SK-N-SH treated with all-trans-retinoic acid at 6 μM for 48 hours (cell line): ENCODE measurements around the gene MARCHF6.

Source experiments
- ATAC-seq: fragments of 200-7000 bp; cut with Tn5 transposase; 3 replicates; pipeline ENCODE4 v1.9.1; 2020; ENCODE audit warnings: mild to moderate bottlenecking, moderate library complexity
- ARNTL ChIP-seq: fragments of 450-650 bp; formaldehyde crosslinking; IDR thresholded peaks from 2 replicates; pipeline ENCODE4 v1.5.0; 2020; ENCODE audit warnings: low read depth, mild to moderate bottlenecking, moderate library complexity, borderline replicate concordance
- BACH2 ChIP-seq: fragments of 250-450 bp; sonication (Bioruptor Pico); IDR thresholded peaks from 2 replicates; pipeline ENCODE4 v1.9.0; 2021; ENCODE audit warnings: mild to moderate bottlenecking, borderline replicate concordance
- CSDC2 ChIP-seq: fragments of 250-450 bp; sonication (Bioruptor Pico); IDR thresholded peaks from 2 replicates; pipeline ENCODE4 v1.5.0; 2020; ENCODE audit warnings: mild to moderate bottlenecking, moderate library complexity
- ESRRG ChIP-seq: fragments of 250-450 bp; sonication (Bioruptor Pico); IDR thresholded peaks from 2 replicates; pipeline ENCODE4 v1.6.1; 2021; ENCODE audit warnings: mild to moderate bottlenecking
- GLIS3 ChIP-seq: fragments of 250-450 bp; sonication (Bioruptor Pico); IDR thresholded peaks from 2 replicates; pipeline ENCODE4 v1.5.0; 2020; ENCODE audit warnings: mild to moderate bottlenecking, moderate library complexity
- ISL1 ChIP-seq: fragments of 250-450 bp; sonication (Bioruptor Pico); IDR thresholded peaks from 2 replicates; pipeline ENCODE4 v2.1.2; 2022; ENCODE audit warnings: mild to moderate bottlenecking, moderate library complexity
- OSR1 ChIP-seq: fragments of 250-450 bp; sonication (Bioruptor Pico); IDR thresholded peaks from 2 replicates; pipeline ENCODE4 v1.8.0; 2022; ENCODE audit warnings: moderate library complexity, mild to moderate bottlenecking, inconsistent platforms
- PPARA ChIP-seq: fragments of 250-450 bp; sonication (Bioruptor Pico); IDR thresholded peaks from 2 replicates; pipeline ENCODE4 v1.5.0; 2020; ENCODE audit warnings: mild to moderate bottlenecking, borderline replicate concordance
- RARB ChIP-seq: fragments of 250-450 bp; sonication (Bioruptor Pico); IDR thresholded peaks from 2 replicates; pipeline ENCODE4 v1.8.0; 2021; ENCODE audit warnings: mild to moderate bottlenecking, moderate library complexity
- TCF4 ChIP-seq: fragments of 250-450 bp; sonication (Bioruptor Pico); IDR thresholded peaks from 2 replicates; pipeline ENCODE4 v1.8.0; 2021; ENCODE audit warnings: mild to moderate bottlenecking, moderate library complexity, borderline replicate concordance
- TOX ChIP-seq: fragments of 250-450 bp; sonication (Bioruptor Pico); IDR thresholded peaks from 2 replicates; pipeline ENCODE4 v1.8.0; 2021; ENCODE audit warnings: mild to moderate bottlenecking, moderate library complexity, borderline replicate concordance
- TSHZ2 ChIP-seq: fragments of 250-450 bp; sonication (Bioruptor Pico); IDR thresholded peaks from 2 replicates; pipeline ENCODE4 v1.5.0; 2020; ENCODE audit warnings: mild to moderate bottlenecking, moderate library complexity
- ZC3H10 ChIP-seq: fragments of 250-450 bp; sonication (Bioruptor Pico); IDR thresholded peaks from 2 replicates; pipeline ENCODE4 v1.5.1; 2021; ENCODE audit warnings: mild to moderate bottlenecking, moderate library complexity
- ZFP3 ChIP-seq: fragments of 250-450 bp; sonication (Bioruptor Pico); IDR thresholded peaks from 2 replicates; pipeline ENCODE4 v1.5.0; 2020; ENCODE audit warnings: mild to moderate bottlenecking, moderate library complexity
- ZFP30 ChIP-seq: fragments of 450-650 bp; formaldehyde crosslinking; IDR thresholded peaks from 2 replicates; pipeline ENCODE4 v1.5.0; 2022; ENCODE audit warnings: mild to moderate bottlenecking, moderate library complexity
- ZNF565 ChIP-seq: fragments of 450-650 bp; formaldehyde crosslinking; conservative IDR thresholded peaks from 2 replicates; pipeline ENCODE4 v1.5.0; 2020; ENCODE audit warnings: low read depth, mild to moderate bottlenecking, moderate library complexity
- ZNF70 ChIP-seq: fragments of 450-650 bp; formaldehyde crosslinking; IDR thresholded peaks from 2 replicates; pipeline ENCODE4 v1.5.0; 2020; ENCODE audit warnings: mild to moderate bottlenecking, moderate library complexity
- ZNF8 ChIP-seq: fragments of 450-650 bp; formaldehyde crosslinking; IDR thresholded peaks from 2 replicates; pipeline ENCODE4 v1.5.0; 2020; ENCODE audit warnings: mild to moderate bottlenecking, moderate library complexity
- TF ChIP-seq, protein P1 (sequence below): fragments of 250-450 bp; sonication (Bioruptor Pico); IDR thresholded peaks from 2 replicates; pipeline ENCODE4 v1.8.0; 2021; ENCODE audit warnings: low read depth, mild to moderate bottlenecking, moderate library complexity, borderline replicate concordance
- TF ChIP-seq, protein P2 (sequence below): fragments of 250-450 bp; sonication (Bioruptor Pico); IDR thresholded peaks from 2 replicates; pipeline ENCODE4 v1.5.1; 2021; ENCODE audit warnings: mild to moderate bottlenecking, moderate library complexity
- TF ChIP-seq, protein P3 (sequence below): fragments of 250-450 bp; sonication (Bioruptor Pico); IDR thresholded peaks from 2 replicates; pipeline ENCODE4 v1.5.1; 2020; ENCODE audit warnings: low read depth, mild to moderate bottlenecking, moderate library complexity

The MARCHF6 gene

GRCh38 chr5:10311595-10312425, 41.7 kb upstream of the MARCHF6 start:
- TF ChIP-seq TSHZ2 (CRISPR knock-in tag) = no peak
- TF ChIP-seq ARNTL (CRISPR knock-in tag) = no peak
- no peak for TF ChIP-seq TOX (CRISPR knock-in tag)
- TF ChIP-seq ZNF70 (CRISPR knock-in tag) = no peak
- no peak for TF ChIP-seq TCF4
- no peak for TF ChIP-seq RARB (CRISPR knock-in tag)
- TF ChIP-seq CSDC2 (CRISPR knock-in tag) = no peak
- no peak for TF ChIP-seq BACH2 (CRISPR knock-in tag)
- ATAC-seq = no peak

- TF ChIP-seq ZFP3 = no peak
- TF ChIP-seq, protein P1, sequence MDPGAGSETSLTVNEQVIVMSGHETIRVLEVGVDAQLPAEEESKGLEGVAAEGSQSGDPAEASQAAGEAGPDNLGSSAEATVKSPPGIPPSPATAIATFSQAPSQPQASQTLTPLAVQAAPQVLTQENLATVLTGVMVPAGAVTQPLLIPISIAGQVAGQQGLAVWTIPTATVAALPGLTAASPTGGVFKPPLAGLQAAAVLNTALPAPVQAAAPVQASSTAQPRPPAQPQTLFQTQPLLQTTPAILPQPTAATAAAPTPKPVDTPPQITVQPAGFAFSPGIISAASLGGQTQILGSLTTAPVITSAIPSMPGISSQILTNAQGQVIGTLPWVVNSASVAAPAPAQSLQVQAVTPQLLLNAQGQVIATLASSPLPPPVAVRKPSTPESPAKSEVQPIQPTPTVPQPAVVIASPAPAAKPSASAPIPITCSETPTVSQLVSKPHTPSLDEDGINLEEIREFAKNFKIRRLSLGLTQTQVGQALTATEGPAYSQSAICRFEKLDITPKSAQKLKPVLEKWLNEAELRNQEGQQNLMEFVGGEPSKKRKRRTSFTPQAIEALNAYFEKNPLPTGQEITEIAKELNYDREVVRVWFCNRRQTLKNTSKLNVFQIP (CRISPR knock-in tag) = no peak
- no peak for TF ChIP-seq TOX (CRISPR knock-in tag)
- no peak for TF ChIP-seq PPARA (CRISPR knock-in tag)
- no peak for TF ChIP-seq CSDC2 (CRISPR knock-in tag)
- TF ChIP-seq, protein P2, sequence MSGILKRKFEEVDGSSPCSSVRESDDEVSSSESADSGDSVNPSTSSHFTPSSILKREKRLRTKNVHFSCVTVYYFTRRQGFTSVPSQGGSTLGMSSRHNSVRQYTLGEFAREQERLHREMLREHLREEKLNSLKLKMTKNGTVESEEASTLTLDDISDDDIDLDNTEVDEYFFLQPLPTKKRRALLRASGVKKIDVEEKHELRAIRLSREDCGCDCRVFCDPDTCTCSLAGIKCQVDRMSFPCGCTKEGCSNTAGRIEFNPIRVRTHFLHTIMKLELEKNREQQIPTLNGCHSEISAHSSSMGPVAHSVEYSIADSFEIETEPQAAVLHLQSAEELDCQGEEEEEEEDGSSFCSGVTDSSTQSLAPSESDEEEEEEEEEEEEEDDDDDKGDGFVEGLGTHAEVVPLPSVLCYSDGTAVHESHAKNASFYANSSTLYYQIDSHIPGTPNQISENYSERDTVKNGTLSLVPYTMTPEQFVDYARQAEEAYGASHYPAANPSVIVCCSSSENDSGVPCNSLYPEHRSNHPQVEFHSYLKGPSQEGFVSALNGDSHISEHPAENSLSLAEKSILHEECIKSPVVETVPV = no peak
- TF ChIP-seq ZNF70 (CRISPR knock-in tag) = no peak
- TF ChIP-seq OSR1 = no peak
- no peak for TF ChIP-seq ZNF565 (CRISPR knock-in tag)
- no peak for TF ChIP-seq BACH2 (CRISPR knock-in tag)
- TF ChIP-seq, protein P3, sequence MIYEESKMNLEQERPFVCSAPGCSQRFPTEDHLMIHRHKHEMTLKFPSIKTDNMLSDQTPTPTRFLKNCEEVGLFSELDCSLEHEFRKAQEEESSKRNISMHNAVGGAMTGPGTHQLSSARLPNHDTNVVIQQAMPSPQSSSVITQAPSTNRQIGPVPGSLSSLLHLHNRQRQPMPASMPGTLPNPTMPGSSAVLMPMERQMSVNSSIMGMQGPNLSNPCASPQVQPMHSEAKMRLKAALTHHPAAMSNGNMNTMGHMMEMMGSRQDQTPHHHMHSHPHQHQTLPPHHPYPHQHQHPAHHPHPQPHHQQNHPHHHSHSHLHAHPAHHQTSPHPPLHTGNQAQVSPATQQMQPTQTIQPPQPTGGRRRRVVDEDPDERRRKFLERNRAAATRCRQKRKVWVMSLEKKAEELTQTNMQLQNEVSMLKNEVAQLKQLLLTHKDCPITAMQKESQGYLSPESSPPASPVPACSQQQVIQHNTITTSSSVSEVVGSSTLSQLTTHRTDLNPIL (CRISPR knock-in tag) = no peak
- no peak for TF ChIP-seq ISL1 (CRISPR knock-in tag)
- TF ChIP-seq GLIS3 (CRISPR knock-in tag) = no peak
- no peak for TF ChIP-seq RARB (CRISPR knock-in tag)
- TF ChIP-seq ZNF8 (CRISPR knock-in tag) = no peak
- no peak for TF ChIP-seq TSHZ2 (CRISPR knock-in tag)
- no peak for TF ChIP-seq ZC3H10 (CRISPR knock-in tag)
- no peak for TF ChIP-seq ESRRG (CRISPR knock-in tag)
- no peak for TF ChIP-seq ZFP30 (CRISPR knock-in tag)
- TF ChIP-seq ARNTL (CRISPR knock-in tag) = no peak
- ATAC-seq = no peak
These were observed 38.3 kb upstream of the MARCHF6 start for GRCh38 chr5:10315201-10315600.
